Esophagus (tissue), 2 donors: ENCODE results near the gene SNIP1. TPM values are rescaled to one million over a fixed set of nuclear protein-coding genes. Genes with fewer than 3 reads are reported as not detected.
"Not testable (repeated sequence)": the region's sequence is repeated elsewhere in the genome, so short reads cannot be mapped to it uniquely, and the experiment has no call there.

Experiments used
- H3K27ac ChIP-seq, 2 donors: one replicate each; pipeline ENCODE4 v1.5.1; 2013; ENCODE audit warnings: low read depth in 2 of 2, mild to moderate bottlenecking in 2 of 2, inconsistent platforms in 1 of 2, low read length in 1 of 2, moderate library complexity in 1 of 2
- H3K27me3 ChIP-seq, 2 donors: one replicate each; pipeline ENCODE4 v1.6.1; 2013; ENCODE audit warnings: low read length in 2 of 2, control low read depth in 1 of 2, mild to moderate bottlenecking in 1 of 2; ENCODE audit not compliant: insufficient read depth in 2 of 2, control insufficient read depth in 1 of 2
- H3K36me3 ChIP-seq, 2 donors: one replicate each; pipeline ENCODE4 v1.6.1; 2013; ENCODE audit warnings: low read length in 1 of 2; ENCODE audit not compliant: control insufficient read depth in 2 of 2, insufficient read depth in 2 of 2
- H3K4me1 ChIP-seq, 2 donors: one replicate each; pipeline ENCODE4 v1.6.1; 2013; ENCODE audit warnings: low read length in 1 of 2; ENCODE audit not compliant: control insufficient read depth in 2 of 2, insufficient read depth in 2 of 2
- H3K4me3 ChIP-seq, 2 donors: one replicate each; pipeline ENCODE4 v1.5.1; 2013; ENCODE audit warnings: low read length in 2 of 2, mild to moderate bottlenecking in 2 of 2, low read depth in 1 of 2, moderate library complexity in 1 of 2
- H3K9me3 ChIP-seq, 2 donors: one replicate each; pipeline ENCODE4 v1.6.1; 2013; ENCODE audit warnings: mild to moderate bottlenecking in 2 of 2, low read depth in 1 of 2, low read length in 1 of 2, moderate library complexity in 1 of 2; ENCODE audit not compliant: control insufficient read depth in 2 of 2, insufficient read depth in 1 of 2
- WGBS, 2 donors: extraction: QIAGEN DNeasy Blood & Tissue Kit; methylation state at CpG; one replicate each; pipeline ENCODE4 v1.1.7; 2013; 5-methylcytosine and 5-hydroxymethylcytosine counted together
- polyA plus RNA-seq, 2 donors: library from polyadenylated mRNA; stranded (reverse); fragments of 200-250 nt; gene quantifications; one replicate each; pipeline ENCODE4 v1.2.3, GENCODE V29; 2013
- donor health status: healthy with polysubstance abuse.
- donor health status: Bipolar disorder and iron deficiency.

SNIP1 gene
- polyA plus RNA-seq, 2 donors, result 3.6 to 4.3 TPM

DNA sequence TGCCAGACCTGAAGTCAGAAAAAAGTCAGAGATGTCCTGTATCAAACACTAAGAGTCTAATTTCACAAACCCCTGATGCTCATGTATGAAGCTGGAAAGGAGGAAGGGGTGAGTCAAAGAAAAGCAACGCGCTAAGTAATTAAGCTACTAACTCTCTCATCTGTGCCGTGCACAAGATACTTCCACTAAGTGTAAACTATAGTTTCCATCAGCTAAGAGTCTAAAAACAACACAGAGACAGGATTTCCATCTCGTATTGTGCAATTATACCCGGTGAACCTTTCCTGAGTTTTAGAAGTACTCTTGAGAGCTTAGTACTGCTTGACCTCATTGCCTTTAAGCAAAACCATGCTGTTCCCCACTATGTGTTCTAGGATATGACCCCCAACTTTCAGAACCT is 21.6 kb upstream of the SNIP1 start:
- Histone ChIP-seq H3K9me3 (no peaks in the 10 kb centered on the region), H3K27ac (no peak overlapping the region), H3K36me3 (peaks cover 16 to 27% of the 10 kb centered on the region in 2 donors), H3K27me3 (no peaks in the 10 kb centered on the region), H3K4me3 (no peak overlapping the region), H3K4me1 (peaks cover 0 to 2% of the 10 kb centered on the region in 2 donors)
- 87 to 93% methylated on average over 5 of the region's 5 CpGs for WGBS, 2 donors

DNA sequence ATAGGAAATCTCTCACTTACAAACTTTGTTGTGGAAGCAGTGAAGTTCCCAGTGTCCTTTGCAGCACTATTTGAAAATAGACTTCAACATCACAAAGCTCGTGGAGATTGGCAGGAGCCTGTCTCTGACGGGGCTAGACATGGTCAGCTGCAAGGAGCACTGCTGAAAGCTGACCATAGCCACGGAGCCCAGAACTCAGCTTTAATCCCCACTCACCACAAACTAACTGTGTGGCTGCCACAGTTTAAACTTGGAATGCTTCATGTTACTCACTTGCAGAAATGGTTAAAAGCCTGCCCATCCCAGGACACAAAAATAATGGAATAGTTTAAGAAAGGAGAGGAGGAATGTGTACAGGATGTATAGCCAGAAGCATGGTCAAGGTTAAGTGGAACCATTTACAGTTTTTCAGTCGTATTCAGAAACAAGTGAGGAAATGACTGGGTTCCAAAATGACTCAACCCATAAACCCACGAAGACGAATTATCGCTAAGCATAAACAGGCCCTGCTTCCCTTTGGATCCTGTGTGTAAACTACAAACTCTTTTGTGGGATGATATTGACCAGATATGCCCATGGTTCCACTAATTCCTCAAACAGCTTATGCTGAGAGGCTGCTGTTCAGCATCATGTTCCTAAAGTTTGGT is 20.9 kb upstream of the SNIP1 start:
- H3K27me3 ChIP-seq, result no peaks in the 10 kb centered on the region
- H3K4me3 ChIP-seq, result no peak overlapping the region
- H3K4me1 ChIP-seq, result peaks cover 0 to 2% of the 10 kb centered on the region in 2 donors
- H3K27ac ChIP-seq, result no peak overlapping the region
- peaks cover 16 to 27% of the 10 kb centered on the region in 2 donors for H3K36me3 ChIP-seq
- WGBS, 2 donors, result 68 to 78% methylated on average over 7 of the region's 7 CpGs
- no peaks in the 10 kb centered on the region for H3K9me3 ChIP-seq

DNA sequence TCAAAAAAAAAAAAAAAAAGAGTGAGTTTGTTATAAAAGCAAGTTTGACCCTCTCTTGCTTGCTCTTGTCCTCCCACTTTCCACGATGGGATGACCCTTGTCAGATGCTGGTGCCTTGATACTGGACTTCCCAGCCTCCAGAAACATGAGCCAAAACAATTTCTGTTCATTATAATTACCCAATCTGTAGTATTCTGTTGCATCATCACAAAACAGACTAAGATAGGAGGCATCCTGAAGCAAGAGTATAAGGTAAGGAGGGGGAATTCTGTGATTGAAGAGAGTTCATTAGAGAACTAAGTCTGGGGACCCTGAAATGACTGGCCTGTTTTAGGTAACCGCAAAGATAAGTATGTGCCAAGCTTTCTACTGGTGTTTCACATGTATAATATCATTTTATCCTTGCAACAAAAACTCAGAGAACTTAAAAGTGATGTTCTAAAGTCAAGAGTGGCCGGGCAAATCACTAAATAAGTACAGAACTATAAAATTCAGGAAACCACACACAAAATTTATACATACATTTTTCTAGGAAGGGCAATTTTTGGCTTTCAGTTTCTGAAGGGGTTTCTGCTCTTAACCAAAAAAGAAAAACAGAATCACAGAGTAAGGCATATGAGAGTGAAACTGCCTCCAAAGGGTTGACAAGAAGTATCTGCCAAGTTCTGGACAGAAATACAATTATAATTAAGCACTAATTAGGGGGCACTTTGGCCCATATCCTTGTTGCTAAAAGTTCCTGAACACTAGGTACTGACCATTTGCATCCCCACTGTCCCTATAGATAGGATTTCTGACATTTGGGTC is 16.6 kb upstream of the SNIP1 start:
- 87 to 89% methylated on average over 3 of the region's 3 CpGs for WGBS, 2 donors
- peaks cover 39 to 46% of the 10 kb centered on the region in 2 donors for H3K36me3 ChIP-seq

DNA sequence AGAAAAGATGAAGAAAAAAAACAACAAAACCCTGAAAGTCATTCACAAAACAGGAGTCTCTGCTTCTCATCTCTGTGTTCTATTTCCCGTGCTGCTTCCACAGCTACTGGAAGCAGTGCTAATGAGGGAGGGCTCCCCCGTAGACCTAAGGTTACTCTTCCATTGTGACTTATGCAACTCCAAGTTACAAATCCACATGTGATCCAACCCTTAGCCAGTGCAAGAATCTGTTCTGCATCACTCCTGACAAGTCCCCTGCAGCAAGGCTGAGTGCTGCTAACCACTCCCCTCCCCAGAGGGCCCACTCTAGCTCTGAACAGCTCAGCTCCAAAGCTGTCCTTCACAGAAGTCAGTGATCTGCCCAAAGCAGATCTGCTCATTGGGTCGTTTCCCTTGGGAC is 12.9 kb upstream of the SNIP1 start:
- H3K27me3 ChIP-seq, result no peaks in the 10 kb centered on the region
- no peak overlapping the region for H3K4me3 ChIP-seq
- 82 to 84% methylated on average over 3 of the region's 3 CpGs for WGBS, 2 donors
- no peaks in the 10 kb centered on the region for H3K9me3 ChIP-seq
- H3K27ac ChIP-seq, result no peak overlapping the region
- H3K4me1 ChIP-seq, result peaks cover 0 to 2% of the 10 kb centered on the region in 2 donors
- peaks cover 30 to 38% of the 10 kb centered on the region in 2 donors for H3K36me3 ChIP-seq

More for the DNA sequence above, 16.6 kb upstream of the SNIP1 start:
- H3K27ac ChIP-seq, result no peak overlapping the region
- H3K4me3 ChIP-seq, result no peak overlapping the region
- H3K9me3 ChIP-seq, result no peaks in the 10 kb centered on the region
- H3K4me1 ChIP-seq, result peaks cover 0 to 2% of the 10 kb centered on the region in 2 donors
- H3K27me3 ChIP-seq, result no peaks in the 10 kb centered on the region

DNA sequence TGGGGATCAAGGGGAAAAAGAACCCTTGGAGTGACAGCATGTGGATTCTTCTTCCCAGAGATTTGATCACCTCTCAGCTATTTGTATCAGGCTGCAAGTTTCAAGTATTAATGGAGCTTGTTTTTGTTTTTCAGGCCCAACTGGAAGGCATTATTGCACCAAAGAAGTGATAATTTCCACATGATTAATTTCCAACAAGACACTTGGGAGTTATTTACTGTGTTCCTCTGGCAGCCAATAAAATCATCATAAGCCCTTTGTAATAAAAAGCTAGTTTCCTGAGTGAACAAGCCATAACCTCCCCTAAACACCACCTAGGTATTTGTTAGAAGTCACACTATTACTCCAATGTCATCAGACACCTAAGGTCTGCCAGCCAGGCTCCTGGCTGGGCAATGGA is 10.8 kb upstream of the SNIP1 start:
- Histone ChIP-seq H3K4me1 (no peaks in the 10 kb centered on the region), H3K27me3 (no peaks in the 10 kb centered on the region), H3K4me3 (no peak overlapping the region), H3K27ac (no peak overlapping the region), H3K9me3 (no peaks in the 10 kb centered on the region), H3K36me3 (peaks cover 27 to 31% of the 10 kb centered on the region in 2 donors)

DNA sequence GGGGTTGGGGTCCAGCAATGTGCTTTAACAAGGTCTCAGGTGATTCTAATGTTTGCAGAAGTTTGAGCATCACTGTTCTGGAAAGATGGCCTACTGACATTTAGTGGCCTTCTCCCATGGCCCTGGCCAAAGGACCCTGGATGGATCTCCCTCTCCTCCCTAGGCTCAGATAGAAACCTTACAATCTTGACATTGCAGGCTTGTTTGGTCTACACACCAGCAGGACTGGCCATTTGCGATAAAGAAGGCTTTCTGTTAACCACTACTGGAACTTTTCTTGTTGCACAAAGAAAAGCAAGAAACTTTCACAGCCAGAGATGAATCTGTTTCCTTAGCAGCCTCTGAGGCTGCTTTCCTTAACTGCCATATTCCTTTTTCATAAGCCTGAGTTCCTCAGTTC is 8.9 kb upstream of the SNIP1 start:
- Histone ChIP-seq H3K27ac (no peak overlapping the region), H3K9me3 (no peaks in the 10 kb centered on the region), H3K4me1 (no peaks in the 10 kb centered on the region), H3K36me3 (peaks cover 16 to 23% of the 10 kb centered on the region in 2 donors), H3K4me3 (no peak overlapping the region), H3K27me3 (no peaks in the 10 kb centered on the region)
- WGBS, 2 donors, result 92 to 94% methylated on average over 1 of the region's 1 CpG

DNA sequence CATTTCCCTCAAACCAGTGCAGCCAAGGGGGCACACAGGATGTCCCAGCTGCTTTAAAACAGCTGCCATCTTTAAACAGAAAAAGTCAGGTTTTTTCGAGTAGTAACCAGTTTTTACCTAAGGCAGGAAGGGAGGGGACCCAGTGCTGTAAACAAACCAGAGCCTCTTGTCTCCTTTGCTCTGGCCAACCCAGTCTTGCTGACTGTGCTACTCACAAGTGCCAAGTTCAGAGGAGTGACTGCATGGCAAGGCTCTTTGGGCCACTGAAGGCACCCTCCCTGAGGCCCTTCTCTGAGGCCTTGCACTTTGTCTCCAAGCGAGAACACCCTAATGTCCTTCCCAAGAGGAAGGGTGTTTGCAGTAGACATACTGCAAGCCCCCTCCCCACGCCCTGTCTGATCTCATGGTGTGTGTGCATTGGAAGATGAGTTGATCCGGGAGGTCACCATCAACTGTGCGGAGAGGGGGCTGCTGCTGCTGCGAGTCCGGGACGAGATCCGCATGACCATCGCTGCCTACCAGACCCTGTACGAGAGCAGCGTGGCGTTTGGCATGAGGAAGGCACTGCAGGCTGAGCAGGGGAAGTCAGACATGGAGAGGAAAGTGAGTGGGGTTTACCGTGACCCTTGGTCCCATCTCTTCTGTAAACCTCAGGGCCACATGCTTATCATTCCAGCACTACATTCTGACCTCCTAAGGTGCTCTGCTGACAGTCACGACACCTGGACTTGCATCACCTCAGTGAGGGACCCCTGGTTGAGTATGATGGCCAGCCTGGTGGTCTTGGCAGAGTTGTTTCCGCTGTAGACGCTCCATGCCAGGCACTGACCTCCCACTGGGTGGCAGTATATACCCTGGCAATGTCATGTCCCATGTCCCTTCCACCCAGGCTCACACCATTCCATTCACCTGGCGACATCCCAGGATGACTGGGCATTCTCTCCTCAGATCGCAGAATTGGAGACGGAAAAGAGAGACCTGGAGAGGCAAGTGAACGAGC is 7.3 kb upstream of the SNIP1 start:
- Histone ChIP-seq H3K36me3 (peaks cover 6 to 14% of the 10 kb centered on the region in 2 donors), H3K27ac (no peak overlapping the region), H3K27me3 (no peaks in the 10 kb centered on the region), H3K9me3 (no peaks in the 10 kb centered on the region), H3K4me1 (peaks cover 0 to 4% of the 10 kb centered on the region in 2 donors), H3K4me3 (no peak overlapping the region)
- 91% methylated on average over 21 of the region's 21 CpGs for WGBS, 2 donors

DNA sequence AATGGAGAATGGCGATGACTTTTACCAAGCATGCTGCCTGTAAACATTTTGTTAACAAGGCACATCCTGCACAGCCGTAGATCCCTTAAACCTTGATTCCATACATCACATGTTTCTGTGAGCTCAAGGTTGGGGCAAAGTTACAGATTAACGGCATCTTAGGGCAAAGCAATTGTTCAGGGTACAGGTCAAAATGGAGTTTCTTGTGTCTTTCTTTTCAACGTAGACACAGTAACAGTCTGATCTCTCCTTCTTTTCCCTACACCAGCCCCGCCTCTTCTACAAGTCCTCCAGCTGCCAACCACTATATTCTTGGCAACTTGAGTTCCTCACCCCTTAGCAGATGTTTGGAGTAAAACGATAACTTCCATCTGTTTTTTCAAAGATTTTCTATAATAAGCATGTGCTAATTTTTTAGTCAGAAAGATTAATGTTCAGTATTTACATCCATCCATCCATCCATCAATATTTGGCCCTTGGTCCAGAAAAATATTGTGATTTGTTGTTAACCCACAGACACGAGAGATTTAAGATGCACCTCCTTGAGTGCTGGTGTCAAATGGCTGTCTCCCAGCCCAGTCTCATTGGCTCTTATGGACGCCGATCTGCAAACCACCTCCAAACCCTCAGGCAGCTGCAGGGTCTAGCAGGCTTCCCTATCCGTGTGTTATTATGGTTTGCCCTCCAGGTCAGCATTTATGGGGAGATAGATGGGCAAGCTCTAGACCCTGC is 6.5 kb upstream of the SNIP1 start:
- Histone ChIP-seq H3K27me3 (no peaks in the 10 kb centered on the region), H3K27ac (no peak overlapping the region), H3K9me3 (no peaks in the 10 kb centered on the region), H3K4me1 (peaks cover 0 to 6% of the 10 kb centered on the region in 2 donors), H3K36me3 (peaks cover 0 to 7% of the 10 kb centered on the region in 2 donors), H3K4me3 (no peak overlapping the region)
- WGBS, 2 donors, result 68 to 74% methylated on average over 10 of the region's 10 CpGs

DNA sequence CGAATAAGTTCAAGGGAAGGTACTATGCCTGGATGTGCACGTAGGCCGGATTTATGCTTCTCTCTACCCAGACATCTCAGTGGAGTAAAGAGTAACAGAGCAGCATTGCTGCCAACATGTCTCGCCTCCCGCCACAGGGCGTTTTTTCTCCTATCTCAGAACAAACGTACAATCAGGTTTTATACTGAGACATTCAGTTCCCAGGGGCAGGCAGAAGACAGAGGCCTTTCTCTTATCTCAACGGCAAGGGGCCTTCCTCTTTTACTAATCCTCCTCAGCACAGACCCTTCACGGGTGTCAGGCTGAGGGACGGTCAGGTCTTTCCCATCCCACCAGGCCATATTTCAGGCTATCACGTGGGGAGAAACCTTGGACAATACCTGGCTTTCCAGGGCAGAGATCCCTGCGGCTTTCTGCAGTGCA is 5.9 kb upstream of the SNIP1 start:
- whole genome bisulfite sequencing, 2 donors, result 66 to 73% methylated on average over 12 of the region's 12 CpGs
- not testable (repeated sequence) for H3K27me3 ChIP-seq, H3K9me3 ChIP-seq, H3K27ac ChIP-seq, H3K36me3 ChIP-seq, H3K4me1 ChIP-seq, H3K4me3 ChIP-seq
